GM23338 (cell line): ENCODE results near the gene NTRK1.

Experiments
- CREB1 ChIP-seq: fragments of 250-450 bp; sonication (Bioruptor Pico); IDR thresholded peaks from 2 replicates; pipeline ENCODE4 v1.5.0; 2020; ENCODE audit warnings: low read depth, mild to moderate bottlenecking, moderate library complexity
- EZH2 ChIP-seq: fragments of 200-600 bp; sonication (generic); IDR thresholded peaks from one replicate; pipeline ENCODE4 v1.8.0; 2017; ENCODE audit warnings: antibody characterized with exemption, mild to moderate bottlenecking, low read depth; ENCODE audit not compliant: unreplicated experiment
- EZH2phosphoT487 ChIP-seq: fragments of 200-600 bp; sonication (generic); IDR thresholded peaks from one replicate; pipeline ENCODE4 v1.8.1; 2018; ENCODE audit warnings: antibody characterized with exemption; ENCODE audit not compliant: unreplicated experiment
- JUNB ChIP-seq: IDR thresholded peaks from one replicate; pipeline ENCODE4 v1.6.1; 2016; ENCODE audit warnings: antibody characterized with exemption; ENCODE audit not compliant: unreplicated experiment
- NANOG ChIP-seq: IDR thresholded peaks from 2 replicates; pipeline ENCODE4 v1.6.1; 2016; ENCODE audit warnings: antibody characterized with exemption, borderline replicate concordance
- POLR2AphosphoS5 ChIP-seq: IDR thresholded peaks from 2 replicates; pipeline ENCODE4 v1.6.1; 2016; ENCODE audit warnings: antibody characterized with exemption, low read depth
- STAT1 ChIP-seq: IDR thresholded peaks from one replicate; pipeline ENCODE4 v1.6.1; 2016; ENCODE audit warnings: antibody characterized with exemption; ENCODE audit not compliant: unreplicated experiment
- ZNF114 ChIP-seq: fragments of 250-450 bp; sonication (Bioruptor Pico); IDR thresholded peaks from 2 replicates; pipeline ENCODE4 v1.5.0; 2020; ENCODE audit warnings: mild to moderate bottlenecking, moderate library complexity
- ZNF331 ChIP-seq: fragments of 250-450 bp; sonication (Bioruptor Pico); IDR thresholded peaks from 2 replicates; pipeline ENCODE4 v1.5.0; 2020; ENCODE audit warnings: low read depth, mild to moderate bottlenecking, moderate library complexity
- TF ChIP-seq, protein P1 (sequence below), 2 experiments: fragments of 200-600 bp in 1 of 2; sonication (generic) in 1 of 2; conservative IDR thresholded peaks; 2 replicates each; pipeline versions ENCODE4 v1.5.1 to v1.6.1; 2016 to 2017; ENCODE audit warnings: antibody characterized with exemption in 2 of 2, low read depth in 2 of 2, mild to moderate bottlenecking in 2 of 2, moderate library complexity in 1 of 2
- TF ChIP-seq, protein P2 (sequence below): IDR thresholded peaks from one replicate; pipeline ENCODE4 v1.6.1; 2018; ENCODE audit warnings: antibody characterized with exemption; ENCODE audit not compliant: unreplicated experiment
- TF ChIP-seq, protein P3 (sequence below): IDR thresholded peaks from 2 replicates; pipeline ENCODE4 v1.6.1; 2016; ENCODE audit warnings: antibody characterized with exemption

DNA sequence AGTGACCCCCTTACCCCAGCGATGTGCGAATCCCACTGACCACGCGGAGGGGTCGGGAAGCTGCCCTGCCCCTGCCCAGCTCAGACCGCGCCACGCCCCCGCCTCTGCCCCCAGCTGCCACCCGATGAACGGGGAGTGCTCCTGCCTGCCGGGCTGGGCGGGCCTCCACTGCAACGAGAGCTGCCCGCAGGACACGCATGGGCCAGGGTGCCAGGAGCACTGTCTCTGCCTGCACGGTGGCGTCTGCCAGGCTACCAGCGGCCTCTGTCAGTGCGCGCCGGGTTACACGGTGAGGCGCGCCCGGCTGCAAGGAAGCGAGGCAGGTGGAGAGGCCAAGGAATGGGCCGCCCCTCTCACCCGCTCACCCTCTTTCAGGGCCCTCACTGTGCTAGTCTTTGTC is 47.9 kb downstream of the NTRK1 start:
- TF ChIP-seq, protein P1, sequence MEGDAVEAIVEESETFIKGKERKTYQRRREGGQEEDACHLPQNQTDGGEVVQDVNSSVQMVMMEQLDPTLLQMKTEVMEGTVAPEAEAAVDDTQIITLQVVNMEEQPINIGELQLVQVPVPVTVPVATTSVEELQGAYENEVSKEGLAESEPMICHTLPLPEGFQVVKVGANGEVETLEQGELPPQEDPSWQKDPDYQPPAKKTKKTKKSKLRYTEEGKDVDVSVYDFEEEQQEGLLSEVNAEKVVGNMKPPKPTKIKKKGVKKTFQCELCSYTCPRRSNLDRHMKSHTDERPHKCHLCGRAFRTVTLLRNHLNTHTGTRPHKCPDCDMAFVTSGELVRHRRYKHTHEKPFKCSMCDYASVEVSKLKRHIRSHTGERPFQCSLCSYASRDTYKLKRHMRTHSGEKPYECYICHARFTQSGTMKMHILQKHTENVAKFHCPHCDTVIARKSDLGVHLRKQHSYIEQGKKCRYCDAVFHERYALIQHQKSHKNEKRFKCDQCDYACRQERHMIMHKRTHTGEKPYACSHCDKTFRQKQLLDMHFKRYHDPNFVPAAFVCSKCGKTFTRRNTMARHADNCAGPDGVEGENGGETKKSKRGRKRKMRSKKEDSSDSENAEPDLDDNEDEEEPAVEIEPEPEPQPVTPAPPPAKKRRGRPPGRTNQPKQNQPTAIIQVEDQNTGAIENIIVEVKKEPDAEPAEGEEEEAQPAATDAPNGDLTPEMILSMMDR (conservative IDR thresholded peaks at IDR 0.05; ENCODE audit: low read depth in 2 of 2), result no peak
- TF ChIP-seq, protein P2, sequence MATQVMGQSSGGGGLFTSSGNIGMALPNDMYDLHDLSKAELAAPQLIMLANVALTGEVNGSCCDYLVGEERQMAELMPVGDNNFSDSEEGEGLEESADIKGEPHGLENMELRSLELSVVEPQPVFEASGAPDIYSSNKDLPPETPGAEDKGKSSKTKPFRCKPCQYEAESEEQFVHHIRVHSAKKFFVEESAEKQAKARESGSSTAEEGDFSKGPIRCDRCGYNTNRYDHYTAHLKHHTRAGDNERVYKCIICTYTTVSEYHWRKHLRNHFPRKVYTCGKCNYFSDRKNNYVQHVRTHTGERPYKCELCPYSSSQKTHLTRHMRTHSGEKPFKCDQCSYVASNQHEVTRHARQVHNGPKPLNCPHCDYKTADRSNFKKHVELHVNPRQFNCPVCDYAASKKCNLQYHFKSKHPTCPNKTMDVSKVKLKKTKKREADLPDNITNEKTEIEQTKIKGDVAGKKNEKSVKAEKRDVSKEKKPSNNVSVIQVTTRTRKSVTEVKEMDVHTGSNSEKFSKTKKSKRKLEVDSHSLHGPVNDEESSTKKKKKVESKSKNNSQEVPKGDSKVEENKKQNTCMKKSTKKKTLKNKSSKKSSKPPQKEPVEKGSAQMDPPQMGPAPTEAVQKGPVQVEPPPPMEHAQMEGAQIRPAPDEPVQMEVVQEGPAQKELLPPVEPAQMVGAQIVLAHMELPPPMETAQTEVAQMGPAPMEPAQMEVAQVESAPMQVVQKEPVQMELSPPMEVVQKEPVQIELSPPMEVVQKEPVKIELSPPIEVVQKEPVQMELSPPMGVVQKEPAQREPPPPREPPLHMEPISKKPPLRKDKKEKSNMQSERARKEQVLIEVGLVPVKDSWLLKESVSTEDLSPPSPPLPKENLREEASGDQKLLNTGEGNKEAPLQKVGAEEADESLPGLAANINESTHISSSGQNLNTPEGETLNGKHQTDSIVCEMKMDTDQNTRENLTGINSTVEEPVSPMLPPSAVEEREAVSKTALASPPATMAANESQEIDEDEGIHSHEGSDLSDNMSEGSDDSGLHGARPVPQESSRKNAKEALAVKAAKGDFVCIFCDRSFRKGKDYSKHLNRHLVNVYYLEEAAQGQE, result no peak
- no peak for TF ChIP-seq EZH2phosphoT487
- TF ChIP-seq, protein P3, sequence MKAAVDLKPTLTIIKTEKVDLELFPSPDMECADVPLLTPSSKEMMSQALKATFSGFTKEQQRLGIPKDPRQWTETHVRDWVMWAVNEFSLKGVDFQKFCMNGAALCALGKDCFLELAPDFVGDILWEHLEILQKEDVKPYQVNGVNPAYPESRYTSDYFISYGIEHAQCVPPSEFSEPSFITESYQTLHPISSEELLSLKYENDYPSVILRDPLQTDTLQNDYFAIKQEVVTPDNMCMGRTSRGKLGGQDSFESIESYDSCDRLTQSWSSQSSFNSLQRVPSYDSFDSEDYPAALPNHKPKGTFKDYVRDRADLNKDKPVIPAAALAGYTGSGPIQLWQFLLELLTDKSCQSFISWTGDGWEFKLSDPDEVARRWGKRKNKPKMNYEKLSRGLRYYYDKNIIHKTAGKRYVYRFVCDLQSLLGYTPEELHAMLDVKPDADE, result no peak
- TF ChIP-seq EZH2, result no peak
- no peak for TF ChIP-seq CREB1 (CRISPR knock-in tag)
- TF ChIP-seq JUNB, result no peak
- no peak for TF ChIP-seq POLR2AphosphoS5
- TF ChIP-seq NANOG, result no peak
- TF ChIP-seq STAT1, result no peak
- TF ChIP-seq ZNF114 (CRISPR knock-in tag), result no peak
- TF ChIP-seq ZNF331 (CRISPR knock-in tag), result no peak
